Activated CD4-positive, alpha-beta T cell treated with anti-CD3 and anti-CD28 coated beads, Interleukin-2, amount 50 U/mL, for 24 hours (primary cell): Measurements from ENCODE around the gene BASP1.

Experiments
- DNase-seq, 2 donors: peaks; one replicate each; pipeline ENCODE4 v3.0.0-alpha.2; 2020; ENCODE audit warnings: low read depth in 1 of 2, low spot score in 1 of 2

The BASP1 gene

GRCh38 chr5:17217493-17218352, at the start of gene BASP1:
BASP1 (plus strand) TSS chr5:17217631; CDS start chr5:17275217, 57,586 bp downstream.
- peak in 1 of 2 donors; percentile 4 for DNase-seq

DNA sequence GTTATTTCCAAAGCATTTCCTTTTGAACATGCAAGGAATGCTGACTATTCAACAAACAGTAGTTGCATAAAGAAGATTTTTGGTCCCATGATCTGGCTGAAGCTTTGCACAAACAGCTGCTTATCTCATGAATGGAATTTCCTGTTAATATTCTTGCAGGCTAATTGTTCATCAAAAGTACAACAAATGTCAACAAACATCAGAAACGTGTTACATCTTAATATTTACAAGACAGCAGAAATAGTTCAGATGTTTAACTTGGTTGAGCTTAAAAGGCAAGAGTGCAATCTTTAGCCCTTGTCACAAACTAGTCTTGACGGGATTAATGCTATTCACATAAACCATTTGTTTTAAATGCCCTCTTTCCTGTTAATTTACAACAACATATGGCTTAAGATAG, 47.9 kb upstream of the BASP1 start:
- no peak for DNase-seq

GRCh38 chr5:17172791-17173190, 44.6 kb upstream of the BASP1 start:
- no peak for DNase-seq

- DNase-seq = no peak
These were observed 42.5 kb upstream of the BASP1 start for GRCh38 chr5:17174965-17175364.

DNA sequence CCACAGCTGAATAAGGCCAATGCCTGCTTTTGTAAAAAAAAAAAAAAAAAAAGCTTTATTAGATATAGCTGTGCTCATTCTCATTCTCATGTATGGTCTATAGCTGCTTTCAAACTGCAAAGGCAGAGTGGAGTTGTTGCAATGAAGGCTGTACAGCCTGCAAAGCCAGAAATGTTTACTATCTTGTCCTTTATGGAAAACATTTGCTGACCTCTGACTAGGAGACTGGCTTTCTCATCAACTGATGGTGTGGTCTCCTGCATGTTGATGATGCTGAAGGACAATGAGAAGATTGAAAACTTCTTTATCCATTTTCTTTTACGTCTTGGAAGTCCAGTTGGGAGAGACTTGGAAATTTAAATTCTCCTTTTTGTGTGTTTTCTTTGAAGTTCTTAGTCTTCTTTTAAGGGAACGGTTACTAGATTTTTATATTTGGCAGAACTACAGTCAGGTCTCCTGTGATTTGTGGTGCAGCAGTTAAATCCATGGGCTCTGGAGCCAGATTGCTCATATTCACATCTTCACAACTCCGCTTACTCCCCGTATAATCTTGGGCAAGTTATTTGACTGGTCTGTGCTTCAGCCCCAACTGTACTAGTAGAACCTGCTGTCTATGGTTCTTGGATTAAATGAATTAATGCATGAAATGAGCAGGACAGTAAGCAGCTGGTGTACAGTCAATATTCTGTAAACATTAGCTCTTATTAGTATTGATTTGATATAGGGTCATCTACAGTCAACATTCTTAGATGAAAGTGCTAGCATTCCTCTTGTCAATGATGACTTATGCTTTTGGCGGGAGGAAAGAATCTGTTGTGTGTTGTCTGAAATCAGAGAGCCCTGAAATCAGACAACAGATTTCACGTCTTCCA, 39.7 kb upstream of the BASP1 start:
- DNase-seq = no peak

DNA sequence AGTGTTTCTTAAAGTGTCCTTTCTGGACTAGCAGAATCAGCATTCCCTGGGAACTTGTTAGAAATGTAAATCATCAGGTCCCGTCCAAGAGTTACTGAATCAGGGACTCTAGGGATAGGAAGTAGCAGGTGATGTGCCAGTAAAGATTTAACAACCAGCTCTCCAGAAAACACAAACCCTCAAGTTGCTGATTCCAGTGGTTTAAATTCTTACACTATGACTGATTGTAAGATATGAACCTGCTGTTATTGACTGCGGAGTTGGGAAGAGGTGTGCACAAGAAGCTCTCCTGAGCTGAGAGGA, 39.1 kb upstream of the BASP1 start:
- no peak for DNase-seq

DNA sequence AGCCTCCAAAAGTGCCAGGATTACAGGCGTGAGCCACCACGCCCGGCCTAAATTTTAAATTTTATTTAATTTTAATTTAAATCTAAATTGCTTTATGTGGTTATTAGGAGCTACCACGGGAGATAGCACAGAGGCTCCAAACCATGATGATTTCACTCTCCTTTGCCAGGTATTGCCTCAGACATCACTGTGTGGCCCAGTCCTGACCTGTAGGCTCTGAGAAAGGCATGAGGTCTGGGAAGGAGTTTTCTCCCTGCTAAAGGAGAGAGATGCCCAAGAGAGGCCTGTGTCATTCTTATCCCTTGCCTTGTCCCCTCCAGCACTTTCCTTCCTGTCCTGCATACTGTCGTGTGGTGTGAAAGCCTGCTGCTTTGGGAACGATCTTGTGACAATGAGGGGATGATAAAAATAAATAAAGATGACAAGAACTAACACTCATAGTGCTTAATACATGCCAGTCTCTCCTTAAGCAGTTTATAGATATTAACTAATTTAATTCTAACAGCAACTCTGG, 37.0 kb upstream of the BASP1 start:
- no peak for DNase-seq

GRCh38 chr5:17180864-17181723, 36.3 kb upstream of the BASP1 start:
- peak in 1 of 2 donors; percentile 22 for DNase-seq

DNA sequence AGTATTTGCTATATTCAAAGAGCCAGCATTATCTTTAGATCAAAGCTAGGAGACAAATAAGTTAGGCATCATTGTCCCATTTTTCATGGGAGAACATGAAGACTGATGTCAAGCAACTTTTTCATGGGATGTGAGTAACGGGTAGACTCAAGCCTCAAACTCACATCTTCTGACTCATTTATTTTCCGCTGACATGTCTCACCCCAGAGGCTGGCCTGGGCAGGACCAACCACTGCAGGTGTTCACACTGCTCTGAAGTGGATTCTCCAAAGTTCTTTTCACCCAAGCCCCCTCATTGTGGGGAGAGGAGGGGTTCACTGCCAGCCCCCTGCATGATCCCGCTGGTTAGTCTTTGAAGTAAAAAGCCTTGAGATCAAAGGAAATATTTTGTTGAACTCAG, 34.9 kb upstream of the BASP1 start:
- DNase-seq = no peak

- DNase-seq = no peak
These were observed 34.5 kb upstream of the BASP1 start for GRCh38 chr5:17182981-17183380.

- DNase-seq = no peak
These were observed 33.6 kb upstream of the BASP1 start for GRCh38 chr5:17183831-17184230.

DNA sequence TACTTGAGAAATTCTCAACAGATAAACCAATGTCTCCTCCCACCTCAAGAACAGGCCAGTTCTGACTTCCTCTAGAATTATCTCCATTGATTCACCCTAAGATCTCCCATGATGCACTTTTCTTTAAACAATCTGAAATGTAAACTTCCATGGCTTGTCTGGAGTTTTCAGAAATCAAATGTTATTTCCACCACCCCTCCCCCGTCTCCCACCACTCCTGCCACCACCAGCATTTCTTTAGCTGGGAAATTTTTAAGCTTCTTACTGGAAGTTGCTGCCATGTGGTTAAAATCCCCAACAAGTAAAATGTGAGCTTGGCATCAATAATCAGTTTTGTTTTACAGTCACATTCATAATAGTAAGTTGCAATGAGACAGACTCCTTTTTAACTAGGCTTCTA, 32.8 kb upstream of the BASP1 start:
- DNase-seq = no peak

DNA sequence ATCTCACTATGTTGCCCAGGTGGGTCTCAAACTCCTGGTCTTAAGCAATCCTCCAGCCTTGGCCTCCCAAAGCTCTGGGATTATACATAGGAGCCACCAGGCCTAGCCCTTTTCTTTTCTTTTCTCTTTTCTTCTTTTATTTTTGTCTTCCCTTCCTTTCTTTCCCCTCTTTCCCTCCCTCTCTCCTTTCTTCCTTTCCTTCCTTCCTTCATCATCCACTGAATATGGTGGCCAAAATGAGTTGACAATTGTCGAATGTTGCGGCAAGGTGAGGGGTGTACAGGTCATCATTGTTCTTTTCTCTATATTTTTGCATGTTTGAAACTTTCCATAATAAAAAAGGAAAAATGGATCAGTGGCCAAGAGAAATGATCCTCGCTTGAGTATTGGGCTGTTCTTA, 32.1 kb upstream of the BASP1 start:
- DNase-seq = no peak

DNA sequence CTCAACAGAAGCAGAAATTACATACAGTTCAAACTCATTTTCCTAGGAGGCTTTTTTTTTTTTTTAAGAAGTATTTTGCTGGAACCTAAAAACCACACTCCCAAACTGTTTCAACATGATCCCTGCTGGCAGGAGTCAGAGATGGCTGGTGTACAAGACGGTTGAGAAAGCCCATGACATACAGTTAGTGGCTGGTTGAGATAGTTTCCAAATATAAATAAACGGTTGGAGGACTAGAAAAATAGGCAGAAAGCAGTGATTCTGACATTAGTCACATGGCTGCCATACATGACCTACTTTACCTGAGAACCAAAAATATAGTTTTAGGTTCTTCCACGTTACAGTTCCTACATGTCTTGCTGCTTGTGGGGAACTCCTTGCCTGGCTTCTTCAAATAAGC, 31.7 kb upstream of the BASP1 start:
- no peak for DNase-seq

GRCh38 chr5:17186256-17186655, 31.2 kb upstream of the BASP1 start:
- DNase-seq = no peak

- DNase-seq = no peak
These were observed 30.2 kb upstream of the BASP1 start for GRCh38 chr5:17187011-17187785.

DNA sequence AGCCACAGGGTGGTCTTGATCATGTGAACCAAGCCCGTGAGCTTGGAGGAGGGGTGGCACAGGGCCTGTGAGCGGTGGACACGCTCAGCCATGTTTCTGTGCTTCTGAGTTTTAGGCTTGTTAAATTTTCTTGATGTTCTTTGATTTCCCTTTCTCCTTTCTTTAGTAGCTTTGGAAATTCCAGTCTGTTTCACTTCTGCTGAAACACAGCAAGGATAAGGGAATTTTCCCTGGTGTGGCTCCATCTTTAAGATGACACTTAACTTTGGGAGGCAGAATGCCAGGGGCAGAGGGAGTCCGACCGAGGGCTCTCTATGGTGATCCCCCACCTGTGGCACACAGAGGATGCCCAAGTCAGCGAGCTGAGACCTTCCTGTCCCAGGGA, 29.7 kb upstream of the BASP1 start:
- DNase-seq = no peak

- DNase-seq = peak; percentile 33 to 51
These were observed 27.9 kb upstream of the BASP1 start for GRCh38 chr5:17189381-17190036.

DNA sequence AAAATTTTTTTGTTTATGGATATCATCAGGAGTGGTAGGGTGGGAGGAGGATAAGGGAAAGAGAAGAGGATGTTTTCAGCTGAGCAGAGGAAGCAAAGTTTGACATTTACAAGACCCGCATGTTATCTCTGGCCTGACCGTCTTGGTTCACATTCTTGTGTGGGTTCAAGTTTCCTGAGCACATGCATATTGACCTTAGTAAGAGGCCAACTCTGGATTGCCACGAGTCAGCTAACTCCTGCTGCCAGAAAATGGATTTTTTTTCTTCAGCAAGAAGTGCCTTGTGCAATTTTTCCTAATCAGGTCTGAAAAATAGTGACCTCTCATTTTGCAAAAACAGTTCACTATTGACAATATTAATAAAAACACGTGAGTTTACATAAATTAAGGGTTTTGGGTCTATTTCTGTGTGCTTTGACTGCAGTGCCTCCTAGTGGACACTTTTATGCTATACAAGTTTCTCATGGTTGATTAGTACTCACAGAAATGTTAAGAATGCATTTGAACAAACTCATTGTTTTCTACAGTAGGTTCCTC, 27.1 kb upstream of the BASP1 start:
- no peak for DNase-seq
